H1 (cell line): ENCODE data around the gene IQCN. TPM values are rescaled to one million over a fixed set of nuclear protein-coding genes. Genes with fewer than 3 reads are reported as not detected.

Source experiments
- CTCF ChIA-PET: fragments of 300-600 bp; sonication (Branson Sonifier 250); formaldehyde crosslinking; loops from one replicate; lab custom pipeline; 2021; ENCODE audit not compliant: partially characterized antibody; lab: Charles Lee
- POLR2A ChIA-PET: fragments of 300-600 bp; sonication (Branson Sonifier 250); formaldehyde crosslinking; loops from one replicate; lab custom pipeline; 2021; ENCODE audit warnings: inconsistent platforms; ENCODE audit not compliant: partially characterized antibody; lab: Charles Lee
- DNase-seq, 2 experiments: peaks; one replicate each; pipeline versions ENCODE4 v3.0.0 to v3.0.0-alpha.2; 2010 to 2022; ENCODE audit warnings: low spot score in 2 of 2, low read depth in 1 of 2, mixed read lengths in 1 of 2
- FAIRE-seq: peaks from 2 replicates; lab custom pipeline; 2011; peaks lifted over from hg19 to GRCh38; lab: Jason Lieb, UNC
- H2AFZ ChIP-seq: 2 replicates; pipeline ENCODE4 v1.8.1; 2012; ENCODE audit warnings: low read length, inconsistent platforms
- H2AK5ac ChIP-seq: 2 replicates; pipeline ENCODE4 v1.6.1; 2013; ENCODE audit warnings: low read depth, low read length
- H2BK120ac ChIP-seq: replicated peaks from 2 replicates; pipeline ENCODE3; 2013; ENCODE audit warnings: low read depth, low read length, inconsistent platforms
- H2BK12ac ChIP-seq: 2 replicates; pipeline ENCODE4 v1.6.1; 2013; ENCODE audit warnings: low read depth, low read length
- H2BK15ac ChIP-seq: 2 replicates; pipeline ENCODE4 v1.6.1; 2013; ENCODE audit warnings: low read length
- H2BK20ac ChIP-seq: 2 replicates; pipeline ENCODE4 v1.6.1; 2013; ENCODE audit warnings: low read length
- H2BK5ac ChIP-seq: 2 replicates; pipeline ENCODE4 v1.6.1; 2013; ENCODE audit warnings: low read depth, low read length
- H3K14ac ChIP-seq: 2 replicates; pipeline ENCODE4 v1.6.1; 2013; ENCODE audit warnings: inconsistent platforms; ENCODE audit not compliant: insufficient read length
- H3K18ac ChIP-seq: 2 replicates; pipeline ENCODE4 v1.6.1; 2013; ENCODE audit warnings: low read length; ENCODE audit errors: extremely low read depth
- H3K23ac ChIP-seq: 2 replicates; pipeline ENCODE4 v1.6.1; 2013; ENCODE audit warnings: inconsistent platforms; ENCODE audit not compliant: insufficient read length
- H3K23me2 ChIP-seq: 2 replicates; pipeline ENCODE4 v1.6.1; 2013; ENCODE audit warnings: low read depth, low read length
- H3K27ac ChIP-seq: 2 replicates; pipeline ENCODE4 v1.6.1; 2011; ENCODE audit warnings: low read depth, low read length, inconsistent platforms
- H3K27me3 ChIP-seq, 4 experiments: replicated peaks in 1 of 4; 1 replicate in 1 of 4; 2 replicates in 3 of 4; pipeline versions ENCODE4 v1.6.1 to v1.8.1; 2011 to 2013; ENCODE audit warnings: low read length in 3 of 4, mild to moderate bottlenecking in 3 of 4, inconsistent platforms in 2 of 4, mixed read lengths in 2 of 4, moderate library complexity in 1 of 4; ENCODE audit not compliant: control insufficient read depth in 3 of 4, insufficient read depth in 3 of 4; ENCODE audit errors: extremely low read depth in 1 of 4
- H3K36me3 ChIP-seq, 4 experiments: 2 replicates each; pipeline versions ENCODE4 v1.6.1 to v1.8.1; 2011 to 2013; ENCODE audit warnings: mild to moderate bottlenecking in 4 of 4, low read length in 3 of 4, moderate library complexity in 2 of 4, control low read depth in 1 of 4, inconsistent platforms in 1 of 4; ENCODE audit not compliant: insufficient read depth in 4 of 4, control insufficient read depth in 2 of 4
- H3K4ac ChIP-seq: replicated peaks from 2 replicates; pipeline ENCODE3; 2013; ENCODE audit warnings: low read length, low read depth, mixed read lengths, inconsistent platforms; ENCODE audit not compliant: insufficient read length
- H3K4me1 ChIP-seq, 4 experiments: replicated peaks in 1 of 4; 1 replicate in 1 of 4; 2 replicates in 3 of 4; pipeline versions ENCODE4 v1.6.1 to v1.8.1; 2011 to 2013; ENCODE audit warnings: low read length in 3 of 4, inconsistent platforms in 2 of 4, mixed read lengths in 1 of 4; ENCODE audit not compliant: insufficient read depth in 4 of 4, control insufficient read depth in 3 of 4
- H3K4me2 ChIP-seq, 2 experiments: 2 replicates each; pipeline versions ENCODE4 v1.6.1 to v1.8.1; 2011 to 2013; ENCODE audit warnings: low read depth in 2 of 2, low read length in 2 of 2, control low read depth in 1 of 2, inconsistent platforms in 1 of 2, mild to moderate bottlenecking in 1 of 2; ENCODE audit not compliant: insufficient read depth in 1 of 2
- H3K4me3 ChIP-seq, 4 experiments: fragments of 200-600, 300-600 bp in 1 of 4; sonication (generic), shearing (Covaris generic), sonication (Bioruptor Twin) in 1 of 4; 2 replicates each; pipeline versions ENCODE4 v1.5.1 to v1.8.1; 2011 to 2016; ENCODE audit warnings: low read length in 4 of 4, low read depth in 3 of 4, control low read depth in 2 of 4, inconsistent platforms in 2 of 4, mild to moderate bottlenecking in 2 of 4, mixed read lengths in 1 of 4, moderate library complexity in 1 of 4; ENCODE audit not compliant: insufficient read depth in 2 of 4; ENCODE audit errors: extremely low read depth in 1 of 4
- H3K56ac ChIP-seq: replicated peaks from 2 replicates; pipeline ENCODE3; 2013; ENCODE audit warnings: low read depth, mild to moderate bottlenecking, mixed read lengths, low read length, inconsistent platforms; ENCODE audit not compliant: insufficient read length
- H3K79me1 ChIP-seq: 2 replicates; pipeline ENCODE4 v1.6.1; 2013; ENCODE audit warnings: low read depth, low read length, control low read depth
- H3K79me2 ChIP-seq, 2 experiments: 2 replicates each; pipeline versions ENCODE4 v1.6.1 to v1.8.1; 2012 to 2013; ENCODE audit warnings: low read length in 2 of 2, mild to moderate bottlenecking in 2 of 2, inconsistent platforms in 1 of 2; ENCODE audit not compliant: insufficient read depth in 2 of 2, control insufficient read depth in 1 of 2
- H3K9ac ChIP-seq, 4 experiments: replicated peaks in 1 of 4; 1 replicate in 1 of 4; 2 replicates in 3 of 4; pipeline versions ENCODE4 v1.6.1 to v1.8.1; 2011 to 2013; ENCODE audit warnings: low read depth in 3 of 4, low read length in 3 of 4, control low read depth in 2 of 4, mild to moderate bottlenecking in 2 of 4, moderate library complexity in 2 of 4, inconsistent platforms in 1 of 4; ENCODE audit errors: extremely low read depth in 1 of 4
- H3K9me3 ChIP-seq, 2 experiments: 2 replicates each; pipeline versions ENCODE4 v1.6.1 to v1.8.1; 2012 to 2013; ENCODE audit warnings: mild to moderate bottlenecking in 2 of 2, moderate library complexity in 2 of 2, control low read depth in 1 of 2, inconsistent platforms in 1 of 2, low read depth in 1 of 2, low read length in 1 of 2, mixed read lengths in 1 of 2; ENCODE audit not compliant: insufficient read depth in 2 of 2
- H4K20me1 ChIP-seq, 2 experiments: replicated peaks in 1 of 2; 2 replicates each; pipeline versions ENCODE3 to v1.8.1; 2011 to 2013; ENCODE audit warnings: inconsistent platforms in 2 of 2, low read length in 2 of 2, mild to moderate bottlenecking in 1 of 2; ENCODE audit not compliant: insufficient read depth in 2 of 2, control insufficient read depth in 1 of 2
- H4K5ac ChIP-seq: 2 replicates; pipeline ENCODE4 v1.6.1; 2013; ENCODE audit warnings: low read length, low read depth, mixed read lengths, inconsistent platforms; ENCODE audit not compliant: insufficient read length
- H4K8ac ChIP-seq: 2 replicates; pipeline ENCODE4 v1.8.0; 2013; ENCODE audit warnings: mild to moderate bottlenecking, moderate library complexity, low read length, inconsistent platforms; ENCODE audit not compliant: insufficient read depth; ENCODE audit errors: extremely low read depth
- H4K91ac ChIP-seq: replicated peaks from 2 replicates; pipeline ENCODE3; 2013; ENCODE audit warnings: low read length, mixed read lengths, inconsistent platforms; ENCODE audit not compliant: insufficient read length
- CHD1 ChIP-seq: IDR thresholded peaks from 2 replicates; pipeline ENCODE4 v1.6.1; 2012; ENCODE audit warnings: low read depth, low read length, improper control_type of control experiment
- E2F6 ChIP-seq: IDR thresholded peaks from 2 replicates; pipeline ENCODE4 v1.6.1; 2012; ENCODE audit warnings: inconsistent platforms
- GTF2F1 ChIP-seq: IDR thresholded peaks from 2 replicates; pipeline ENCODE4 v1.6.1; 2012; ENCODE audit warnings: low read depth, low read length, improper control_type of control experiment, borderline replicate concordance
- JUN ChIP-seq: IDR thresholded peaks from 2 replicates; pipeline ENCODE4 v1.6.1; 2011; ENCODE audit warnings: low read depth, mild to moderate bottlenecking, improper control_type of control experiment, low read length
- KDM1A ChIP-seq: fragments of 200-600, 300-600 bp; sonication (generic); IDR thresholded peaks from 2 replicates; pipeline ENCODE4 v1.7.1; 2016; ENCODE audit warnings: mild to moderate bottlenecking, low read length, borderline replicate concordance
- PHF8 ChIP-seq: fragments of 200-600 bp; sonication (generic); conservative IDR thresholded peaks from 2 replicates; pipeline ENCODE4 v1.7.1; 2012; ENCODE audit warnings: low read depth, mild to moderate bottlenecking, inconsistent platforms, low read length, moderate library complexity
- RNF2 ChIP-seq: fragments of 200-900, 300-1000 bp; sonication (generic); IDR thresholded peaks from 2 replicates; pipeline ENCODE4 v1.7.1; 2016; ENCODE audit warnings: borderline replicate concordance, low read depth, mild to moderate bottlenecking, antibody characterized with exemption, low read length; ENCODE audit not compliant: poor library complexity, severe bottlenecking; ENCODE audit errors: missing control alignments
- RXRA ChIP-seq: IDR thresholded peaks from 2 replicates; pipeline ENCODE4 v1.6.1; 2011; ENCODE audit warnings: low read depth, mild to moderate bottlenecking, low read length, moderate library complexity; ENCODE audit not compliant: insufficient read depth
- SAP30 ChIP-seq: fragments of 300-600 bp; sonication (generic); IDR thresholded peaks from 2 replicates; pipeline ENCODE4 v1.7.1; 2012; ENCODE audit warnings: low read length, moderate library complexity, mild to moderate bottlenecking, inconsistent platforms; ENCODE audit not compliant: insufficient read depth, insufficient replicate concordance
- SP2 ChIP-seq: IDR thresholded peaks from 2 replicates; pipeline ENCODE4 v1.6.1; 2012; ENCODE audit warnings: mild to moderate bottlenecking, low read length, inconsistent platforms
- WGBS, 2 experiments: shearing (Covaris generic) in 1 of 2; methylation state at CpG; one replicate each; pipeline versions ENCODE4 v1.1.6 to v1.1.7; 2013 to 2015; ENCODE audit warnings: low lambda C conversion rate in 2 of 2, mixed read lengths in 2 of 2, inconsistent platforms in 1 of 2, low coverage in 1 of 2, missing lambda C conversion rate in 1 of 2; ENCODE audit not compliant: insufficient replicate concordance in 2 of 2, insufficient coverage in 1 of 2, insufficient read length in 1 of 2; ENCODE audit errors: extremely low coverage in 1 of 2, missing lambda C conversion rate in 1 of 2; 5-methylcytosine and 5-hydroxymethylcytosine counted together
- polyA plus RNA-seq, 7 experiments: library from polyadenylated mRNA; depleted of rRNA in 3 of 7; stranded (reverse) in 5 of 7; unstranded in 2 of 7; fragments of >200 nt in 5 of 7; fragments of 200-250 nt in 2 of 7; gene quantifications; 1 replicate in 5 of 7; 2 replicates in 1 of 7; 4 replicates in 1 of 7; pipeline versions ENCODE4 v1.2.1 to v1.2.3, GENCODE V29; 2011 to 2013; ENCODE audit warnings: missing spikeins in 2 of 7, mixed read lengths in 2 of 7
- total RNA-seq: library from RNA; stranded (reverse); fragmentation: NEBNext Ultra II Directional; extraction: Animal tissue kit (Norgen Biotek cat#: 25700); gene quantifications from 2 replicates; pipeline ENCODE4 v1.2.1, GENCODE V29; 2021

Gene IQCN
- total and polyA plus RNA-seq, 2 of the 8 experiments (the other 6 are each of a cell fraction or from before 2014, with no cell fraction given): 0.36 to 1.0 TPM

- TF ChIP-seq GTF2F1 (no peak), JUN (no peak), CHD1 (no peak), E2F6 (no peak), KDM1A (no peak), PHF8 (no peak), SAP30 (no peak), RNF2 (no peak), SP2 (no peak), RXRA (no peak)
- Histone ChIP-seq H3K27ac (no peak overlapping the region), H3K9me3 (no peaks in the 10 kb centered on the region), H3K56ac (no peak overlapping the region), H3K79me1 (peaks cover 2% of the 10 kb centered on the region; the same call in 1 of the 2 replicates), H3K4me1 (no peaks in the 10 kb centered on the region; a peak in 2 of 7 replicates), H2BK5ac (no peak overlapping the region), H3K4me2 (no peak overlapping the region), H2BK12ac (no peak overlapping the region), H4K5ac (no peak overlapping the region), H2AK5ac (no peak overlapping the region), H3K4ac (no peak overlapping the region), H3K23me2 (no peaks in the 10 kb centered on the region), H2BK15ac (no peak overlapping the region), H3K36me3 (peaks cover 15 to 70% (median 46%) of the 10 kb centered on the region in 4 experiments), H3K9ac (no peak overlapping the region), H4K91ac (no peak overlapping the region), H3K4me3 (no peak overlapping the region), H3K18ac (no peak overlapping the region), H3K23ac (no peak overlapping the region), H3K79me2 (peaks cover 0 to 7% of the 10 kb centered on the region in 2 experiments; a peak in 1 of 4 replicates), H3K14ac (no peak overlapping the region), H2BK20ac (no peak overlapping the region), H3K27me3 (no peaks in the 10 kb centered on the region), H4K20me1 (peaks cover 0 to 15% of the 10 kb centered on the region in 2 experiments), H2BK120ac (no peak overlapping the region), H2AFZ (no peak overlapping the region), H4K8ac (no peak overlapping the region)
- CTCF ChIA-PET: interaction anchor here (0.6 to 13.7 kb wide), 8 partner anchors 9 to 215 kb away, joined by 3 to 242 read pairs (median 4); partner anchors contain the start of genes IQCN, JUND and SSBP4
- DNase-seq (no peak), FAIRE-seq (no peak)
- 90% methylated on average over 11 of the region's 11 CpGs; no CpG with 5 or more reads in 1 of the 2 experiments for WGBS, 2 experiments
- POLR2A ChIA-PET: interaction anchor here (1.1 to 13.8 kb wide), 5 partner anchors 9 to 53 kb away, joined by 3 to 200 read pairs (median 4); partner anchors contain the start of genes JUND and LSM4
Observed at GRCh38 chr19:18312092-18312534, 37.9 kb upstream of the IQCN start.
